Coronary artery (tissue), 2 donors: ENCODE data around the gene CIB4.

Experiments
- DNase-seq: peaks from one replicate; pipeline ENCODE4 v3.0.0-alpha.2; 2017; ENCODE audit warnings: low spot score
- H3K27ac ChIP-seq, 2 donors: fragments of 200-600 bp; sonication (generic); one replicate each; pipeline ENCODE4 v1.5.1; 2016 to 2019
- H3K4me3 ChIP-seq: fragments of 200-600 bp; sonication (generic); 2 replicates; pipeline ENCODE4 v1.5.1; 2016; ENCODE audit warnings: mild to moderate bottlenecking, moderate library complexity
- CTCF ChIP-seq: fragments of 200-600 bp; sonication (generic); IDR thresholded peaks from one replicate; pipeline ENCODE4 v1.5.1; 2019; ENCODE audit warnings: antibody characterized with exemption

Gene CIB4

GRCh38 chr2:26584191-26584590, 57.0 kb downstream of the CIB4 start:
- no peak for TF ChIP-seq CTCF
- no peak for DNase-seq
- H3K4me3 ChIP-seq = no peak overlapping the region
- no peak overlapping the region for H3K27ac ChIP-seq

- Histone ChIP-seq H3K27ac (no peak overlapping the region), H3K4me3 (no peak overlapping the region)
- TF ChIP-seq CTCF = no peak
- no peak for DNase-seq
Measured at GRCh38 chr2:26583381-26583911, 57.7 kb downstream of the CIB4 start.

- DNase-seq = no peak
- no peak for TF ChIP-seq CTCF
- Histone ChIP-seq H3K27ac (no peak overlapping the region), H3K4me3 (no peak overlapping the region)
Measured at GRCh38 chr2:26582890-26583289, 58.3 kb downstream of the CIB4 start.

- DNase-seq = peak; percentile 56
- no peak for TF ChIP-seq CTCF
- no peak overlapping the region for H3K4me3 ChIP-seq
- no peak overlapping the region for H3K27ac ChIP-seq
Measured at GRCh38 chr2:26581991-26582842, 58.9 kb downstream of the CIB4 start.

GRCh38 chr2:26581266-26581990, 59.7 kb downstream of the CIB4 start:
- Histone ChIP-seq H3K4me3 (no peak overlapping the region), H3K27ac (no peak overlapping the region)
- DNase-seq = no peak
- no peak for TF ChIP-seq CTCF

GRCh38 chr2:26580751-26581150, 60.4 kb downstream of the CIB4 start:
- no peak for DNase-seq
- TF ChIP-seq CTCF = no peak
- Histone ChIP-seq H3K4me3 (no peak overlapping the region), H3K27ac (no peak overlapping the region)
